GM18951 (cell line): ENCODE results near the gene TPRA1.
"Not testable (repeated sequence)": the region's sequence is repeated elsewhere in the genome, so short reads cannot be mapped to it uniquely, and the experiment has no call there.

ENCODE experiments used
- POLR2A ChIP-seq: IDR thresholded peaks from 4 replicates; pipeline ENCODE4 v1.6.1; 2011; ENCODE audit warnings: mild to moderate bottlenecking; ENCODE audit not compliant: insufficient read length, insufficient read depth; ENCODE audit errors: extremely low read depth
- in situ Hi-C: fragments of 300-500 bp; cut with MboI; formaldehyde crosslinking; loops from one replicate; pipeline ENCODE4 v1.12.0; 2022; ENCODE audit warnings: low sequenced_read_pairs, mixed read lengths, inconsistent platforms; ENCODE audit not compliant: unreplicated experiment

TPRA1 gene

DNA sequence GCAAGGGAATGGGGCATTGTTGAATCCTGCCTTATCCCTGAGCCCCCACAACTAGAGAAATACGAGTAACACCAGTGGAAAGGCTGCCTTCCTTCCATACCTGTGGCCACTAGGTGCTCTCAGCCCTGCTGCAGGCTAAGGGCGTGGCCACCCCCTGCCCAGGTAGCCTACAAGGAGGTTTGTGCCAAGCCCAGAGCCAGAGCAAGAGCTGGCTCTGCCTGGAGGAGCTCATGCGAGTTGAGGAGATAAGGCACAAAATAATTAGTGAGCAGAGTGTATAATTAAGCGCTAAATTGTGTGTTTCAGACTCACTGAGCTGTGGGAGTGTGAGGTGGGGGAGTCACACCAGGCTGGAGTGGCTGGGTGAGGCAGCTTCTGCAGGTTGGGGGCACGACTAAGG, 49.2 kb downstream of the TPRA1 start:
- in situ Hi-C loops = no loop called here
- no peak for TF ChIP-seq POLR2A

DNA sequence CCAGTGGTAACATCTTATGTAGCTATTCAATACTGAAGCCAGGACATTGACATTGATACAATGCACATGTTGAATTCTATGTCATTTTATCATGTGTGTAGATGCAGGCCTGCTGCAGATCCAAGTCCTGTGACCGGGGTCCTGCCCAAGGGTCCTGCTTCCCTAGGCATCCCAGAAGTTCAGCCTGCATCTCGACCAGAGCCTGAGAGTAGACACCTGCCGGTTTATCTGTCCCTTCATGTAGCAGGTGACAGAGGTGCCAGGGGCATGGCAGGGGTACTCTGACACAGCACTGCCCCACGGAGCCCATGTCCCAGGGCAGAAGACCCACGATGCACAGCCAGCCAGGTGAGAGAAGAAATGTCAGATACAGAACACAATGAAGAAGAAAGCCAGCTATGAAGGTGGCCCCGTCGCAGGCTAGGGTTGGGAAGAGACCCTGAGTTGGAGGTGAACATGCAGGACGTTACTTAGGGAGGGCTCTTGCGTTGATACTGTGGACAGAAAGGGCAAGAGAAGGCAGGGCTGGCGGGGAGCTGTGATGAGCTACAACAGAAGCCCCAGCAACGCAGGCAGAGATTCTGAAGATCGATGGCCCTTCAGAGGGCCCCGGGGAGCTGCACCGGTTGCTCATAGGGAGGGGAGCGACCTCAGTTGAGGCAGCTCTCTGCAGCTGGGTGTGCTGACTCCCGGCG, 51.0 kb downstream of the TPRA1 start:
- TF ChIP-seq POLR2A = no peak
- in situ Hi-C loops = no loop called here

GRCh38 chr3:127538569-127538968, 52.0 kb downstream of the TPRA1 start:
- in situ Hi-C loops = no loop called here
- no peak for TF ChIP-seq POLR2A

- in situ Hi-C loops = no loop called here
Observed at GRCh38 chr3:127536830-127537812, 53.4 kb downstream of the TPRA1 start.

GRCh38 chr3:127535901-127536829, 54.4 kb downstream of the TPRA1 start:
- in situ Hi-C loops = no loop called here
- no peak for TF ChIP-seq POLR2A

More at GRCh38 chr3:127536830-127537812, 53.4 kb downstream of the TPRA1 start:
- TF ChIP-seq POLR2A = no peak

GRCh38 chr3:127535106-127535785, 55.3 kb downstream of the TPRA1 start:
- TF ChIP-seq POLR2A = no peak
- in situ Hi-C loops = no loop called here

- no peak for TF ChIP-seq POLR2A
- in situ Hi-C loops = no loop called here
Observed at GRCh38 chr3:127534564-127534963, 56.0 kb downstream of the TPRA1 start.

- TF ChIP-seq POLR2A = no peak
- in situ Hi-C loops = no loop called here
Observed at GRCh38 chr3:127534161-127534451, 56.4 kb downstream of the TPRA1 start.

GRCh38 chr3:127532561-127533203, 57.9 kb downstream of the TPRA1 start:
- TF ChIP-seq POLR2A = no peak
- in situ Hi-C loops = no loop called here

GRCh38 chr3:127531821-127532220, 58.7 kb downstream of the TPRA1 start:
- TF ChIP-seq POLR2A = no peak
- in situ Hi-C loops = no loop called here

- in situ Hi-C loops = not testable (repeated sequence)
Observed at GRCh38 chr3:127530863-127531262, 59.7 kb downstream of the TPRA1 start.
